Forelimb muscle (tissue), 1 donor: ENCODE data around the gene HOXC6. TPM values are rescaled to one million over a fixed set of nuclear protein-coding genes. Genes with fewer than 3 reads are reported as not detected.

ENCODE experiments used
- DNase-seq: peaks from one replicate; pipeline ENCODE4 v3.0.0-alpha.2; 2013; ENCODE audit warnings: low read depth
- polyA plus RNA-seq: library from polyadenylated mRNA; unstranded; fragments of 120-200 nt; gene quantifications from one replicate; pipeline ENCODE4 v1.2.1, GENCODE V29; 2013; ENCODE audit not compliant: insufficient read length

Gene HOXC6
- polyA plus RNA-seq, 1 donor, result 4.7 TPM

GRCh38 chr12:53990311-53991076 is 37.7 kb upstream of the HOXC6 start:
- no peak for DNase-seq

- DNase-seq, result no peak
Observed at GRCh38 chr12:53991077-53991460, 37.2 kb upstream of the HOXC6 start.

GRCh38 chr12:53992377-53992889 is 35.8 kb upstream of the HOXC6 start:
- DNase-seq, result no peak

- no peak for DNase-seq
Observed at GRCh38 chr12:53993162-53994008, 34.9 kb upstream of the HOXC6 start.

GRCh38 chr12:53994009-53994263 is 34.3 kb upstream of the HOXC6 start:
- DNase-seq, result no peak

- no peak for DNase-seq
Observed at GRCh38 chr12:53994264-53995001, 33.8 kb upstream of the HOXC6 start.

- DNase-seq, result no peak
Observed at GRCh38 chr12:53995002-53995377, 33.2 kb upstream of the HOXC6 start.

GRCh38 chr12:53995378-53996239 is 32.6 kb upstream of the HOXC6 start:
- DNase-seq, result no peak

GRCh38 chr12:53996240-53997203 is 31.7 kb upstream of the HOXC6 start:
- DNase-seq, result no peak

- no peak for DNase-seq
Observed at GRCh38 chr12:53997204-53998109, 30.8 kb upstream of the HOXC6 start.

GRCh38 chr12:53998110-53998899 is 29.9 kb upstream of the HOXC6 start:
- no peak for DNase-seq

GRCh38 chr12:53998900-53999236 is 29.4 kb upstream of the HOXC6 start:
- DNase-seq, result no peak

GRCh38 chr12:53999559-54000115 is 28.6 kb upstream of the HOXC6 start:
- DNase-seq, result no peak

- no peak for DNase-seq
Observed at GRCh38 chr12:54000116-54001114, 27.8 kb upstream of the HOXC6 start, which contains the start of gene HOXC9. Gene HOXC9, plus strand, starts transcription at chr12:54000161. Its CDS starts 28 bp downstream, at chr12:54000189.

- no peak for DNase-seq
Observed at GRCh38 chr12:54001283-54002187, 26.7 kb upstream of the HOXC6 start.
